IMR-90 (cell line): Measurements from ENCODE around the gene NEO1. TPM values are rescaled to one million over a fixed set of nuclear protein-coding genes. Genes with fewer than 3 reads are reported as not detected.

Experiments used
- MXI1 ChIP-seq: IDR thresholded peaks from 2 replicates; pipeline ENCODE4 v1.6.1; 2012; ENCODE audit warnings: low read depth, mild to moderate bottlenecking, low read length, moderate library complexity, borderline replicate concordance
- RCOR1 ChIP-seq: IDR thresholded peaks from 2 replicates; pipeline ENCODE4 v1.6.1; 2012; ENCODE audit warnings: mild to moderate bottlenecking, low read length, improper control_type of control experiment; ENCODE audit not compliant: insufficient replicate concordance
- USF2 ChIP-seq: fragments of 150-350 bp; IDR thresholded peaks from 2 replicates; pipeline ENCODE4 v1.6.1; 2017; ENCODE audit warnings: mild to moderate bottlenecking, antibody characterized with exemption, low read length, low read depth
- polyA plus RNA-seq, 3 experiments: library from polyadenylated mRNA; depleted of rRNA; stranded (reverse); fragments of >200 nt; gene quantifications; 2 replicates each; pipeline ENCODE4 v1.2.3, GENCODE V29; 2012; ENCODE audit warnings: low replicate concordance in 1 of 3
- total RNA-seq: library from RNA; depleted of rRNA; stranded (reverse); fragments of >200 nt; gene quantifications from 2 replicates; pipeline ENCODE4 v1.2.3, GENCODE V29; 2012

The NEO1 gene
- total and polyA plus RNA-seq, 2 of the 4 experiments (the other 2 are of a cell fraction): 16.3 to 18.5 TPM

- TF ChIP-seq MXI1 (no peak), USF2 (no peak), RCOR1 (no peak)
Observed at GRCh38 chr15:73141216-73141900, 89.1 kb downstream of the NEO1 start (continued).
